ENCODE measurements around the gene PRR29. TPM values are rescaled to one million over a fixed set of nuclear protein-coding genes. Genes with fewer than 3 reads are reported as not detected.
A peak's percentile ranks its signal among the peaks of the same experiment; 100 is the strongest.

The PRR29 gene
- not detected for total RNA-seq (ENCODE audit: insufficient read depth, low replicate concordance)

- peak; percentile 87 for DNase-seq (ENCODE audit: low spot score)
Measured at GRCh38 chr17:63998050-63998720, at the start of gene PRR29. Gene PRR29, plus strand, starts transcription at chr17:63998351. Its CDS starts 14 bp downstream, at chr17:63998365.

- DNase-seq (ENCODE audit: low spot score) = no peak
Measured at GRCh38 chr17:63948521-63948920, 49.6 kb upstream of the PRR29 start.

- DNase-seq (ENCODE audit: low spot score) = no peak
Measured at GRCh38 chr17:63949576-63950250, 48.4 kb upstream of the PRR29 start.

- DNase-seq (ENCODE audit: low spot score) = no peak
Measured at GRCh38 chr17:63950940-63951907, 46.9 kb upstream of the PRR29 start.

GRCh38 chr17:63954402-63955063 lies 43.6 kb upstream of the PRR29 start:
- DNase-seq (ENCODE audit: low spot score) = no peak

GRCh38 chr17:63955232-63955631 lies 42.9 kb upstream of the PRR29 start:
- no peak for DNase-seq (ENCODE audit: low spot score)

- DNase-seq (ENCODE audit: low spot score) = no peak
Measured at GRCh38 chr17:63955791-63956190, 42.4 kb upstream of the PRR29 start.

DNA sequence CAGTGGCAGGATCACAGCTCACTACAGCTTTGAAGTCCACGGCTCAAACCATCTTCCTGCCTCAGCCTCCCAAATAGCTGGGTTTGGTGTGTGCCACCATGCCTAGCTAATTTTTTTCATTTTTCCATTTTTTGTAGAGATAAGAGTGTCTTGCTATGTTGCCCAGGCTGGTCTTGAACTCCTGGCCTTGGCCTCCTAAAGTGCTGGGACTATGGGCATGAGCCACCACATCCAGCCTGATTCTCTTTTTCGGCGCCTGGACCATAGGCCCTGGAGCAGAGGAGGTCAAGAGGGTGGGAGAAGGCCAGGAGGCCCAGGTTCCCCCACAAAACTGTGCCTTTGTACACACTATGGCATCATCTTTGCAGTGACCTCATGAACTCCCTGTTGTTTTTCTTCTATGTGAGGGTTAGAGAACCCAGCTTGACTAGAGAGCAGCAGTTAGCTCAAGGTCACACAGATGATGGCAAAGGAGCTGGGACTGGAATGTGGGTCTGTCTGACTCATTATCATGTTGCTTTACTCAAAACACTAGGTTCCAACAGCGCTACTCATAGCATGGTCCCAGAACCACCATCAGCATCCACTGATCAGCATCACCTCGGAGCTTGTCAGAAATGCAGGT lies 41.7 kb upstream of the PRR29 start:
- no peak for DNase-seq (ENCODE audit: low spot score)

GRCh38 chr17:63960006-63960405 lies 38.1 kb upstream of the PRR29 start:
- DNase-seq (ENCODE audit: low spot score) = no peak

DNA sequence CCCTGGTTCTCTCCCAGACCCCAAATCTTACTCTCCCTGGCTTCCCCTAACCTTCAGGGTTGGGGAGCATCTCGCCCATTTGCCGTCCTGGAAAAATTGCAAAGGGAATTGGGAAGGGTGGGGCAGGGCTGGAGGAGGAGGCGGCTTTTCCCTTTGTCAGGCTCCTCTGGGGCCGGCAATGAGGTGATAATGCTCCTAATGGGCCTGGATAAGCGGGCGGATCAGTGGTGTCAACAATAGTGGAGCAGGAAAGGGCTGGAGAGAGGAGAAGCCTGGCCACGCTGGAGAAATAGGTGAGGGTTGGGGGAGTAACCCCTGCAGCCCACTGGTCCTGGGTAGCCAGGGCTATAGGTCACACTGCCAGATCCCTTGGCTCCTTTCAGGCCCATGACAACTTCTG lies 37.7 kb upstream of the PRR29 start:
- no peak for DNase-seq (ENCODE audit: low spot score)

DNA sequence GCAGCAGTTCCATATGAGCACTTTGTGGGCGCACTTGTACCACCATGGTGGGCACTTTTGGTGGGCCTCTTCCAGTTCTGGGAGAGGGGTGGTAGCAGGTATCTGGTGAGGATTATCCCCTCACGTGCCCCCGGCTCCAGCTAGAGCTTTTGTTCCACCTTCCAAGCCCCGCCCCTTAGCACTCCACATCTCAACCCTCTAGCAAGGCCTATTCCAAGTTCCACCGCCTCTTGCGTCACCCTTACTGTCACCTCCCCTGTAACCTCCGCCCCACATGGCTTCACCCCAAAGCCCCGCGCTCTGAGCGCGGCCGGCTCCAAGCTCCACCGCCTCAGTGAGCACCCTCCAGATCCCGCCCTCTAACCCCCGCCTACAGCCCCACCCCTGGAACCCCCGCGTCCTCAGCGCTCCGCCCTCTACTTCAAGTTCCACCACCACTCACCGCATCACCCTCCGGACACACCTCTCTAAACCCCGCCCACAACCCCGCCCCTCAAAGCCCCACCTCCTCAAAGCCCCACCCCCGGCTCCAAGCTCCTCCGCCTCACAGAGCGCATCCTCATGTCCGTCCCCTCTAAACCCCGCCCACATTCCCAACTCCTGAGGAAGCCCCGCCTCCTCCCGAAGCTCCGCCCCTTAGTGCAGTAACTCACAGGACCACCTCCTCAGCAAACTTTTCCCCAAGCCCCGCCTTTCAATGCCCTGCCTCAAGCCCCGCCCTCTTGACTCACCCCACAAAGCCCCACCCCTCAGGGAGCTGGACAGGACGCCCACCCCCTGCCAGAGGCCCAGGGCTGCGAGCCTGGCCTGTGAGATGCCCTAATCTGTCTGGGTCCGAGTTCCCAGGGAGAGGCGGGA lies 36.6 kb upstream of the PRR29 start:
- peak; percentile 51 for DNase-seq (ENCODE audit: low spot score)

- no peak for DNase-seq (ENCODE audit: low spot score)
Measured at GRCh38 chr17:63962298-63962744, 35.8 kb upstream of the PRR29 start.

GRCh38 chr17:63963123-63963522 lies 35.0 kb upstream of the PRR29 start:
- no peak for DNase-seq (ENCODE audit: low spot score)

DNA sequence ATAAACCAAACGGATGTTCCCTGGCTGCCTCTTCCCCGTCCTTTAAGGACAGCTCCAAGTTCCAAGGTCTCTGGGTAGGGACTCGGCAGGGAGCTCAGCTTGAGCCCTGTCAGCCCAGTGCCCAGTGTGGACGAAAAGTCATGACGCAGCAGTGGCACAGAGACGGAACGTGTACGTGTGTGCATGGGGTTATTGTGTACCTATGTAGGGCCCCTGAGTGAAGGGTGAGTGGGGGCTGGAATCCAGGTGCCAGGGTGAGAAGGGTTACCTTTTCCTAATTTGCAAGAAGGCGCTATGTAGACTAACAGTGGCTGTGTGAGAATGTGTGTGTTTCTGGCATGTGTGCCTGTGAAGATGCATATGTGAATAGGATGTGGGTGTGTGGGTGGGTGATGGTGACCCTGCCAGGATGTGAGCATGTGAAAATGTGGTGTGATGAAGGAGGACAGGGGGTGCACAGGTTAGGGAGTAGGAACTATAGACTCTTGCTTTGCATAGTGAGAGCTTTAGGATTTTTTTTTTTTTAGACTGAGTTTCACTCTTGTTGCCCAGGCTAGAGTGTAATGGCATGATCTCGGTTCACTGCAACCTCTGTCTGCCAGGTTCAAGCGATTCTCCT lies 31.4 kb upstream of the PRR29 start:
- DNase-seq (ENCODE audit: low spot score) = no peak

DNA sequence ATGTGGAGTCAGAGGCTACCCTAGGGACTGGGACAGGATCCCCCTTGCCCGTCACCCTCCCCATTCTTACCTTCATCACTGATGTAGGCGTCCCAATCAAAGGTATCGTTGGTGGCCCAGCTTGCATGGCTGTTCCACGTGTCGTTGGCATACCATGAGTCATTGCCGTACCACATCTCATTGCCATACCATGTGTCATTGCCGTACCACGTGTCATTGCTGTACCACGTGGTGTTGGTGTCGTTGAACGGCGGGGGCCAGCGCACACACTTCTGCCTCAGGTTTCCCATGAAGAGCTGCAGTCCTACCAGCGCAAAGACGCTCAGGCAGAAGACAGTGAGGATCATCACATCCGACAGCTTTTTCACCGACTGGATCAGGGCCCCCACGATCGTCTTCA lies 30.2 kb upstream of the PRR29 start:
- DNase-seq (ENCODE audit: low spot score) = no peak

DNA sequence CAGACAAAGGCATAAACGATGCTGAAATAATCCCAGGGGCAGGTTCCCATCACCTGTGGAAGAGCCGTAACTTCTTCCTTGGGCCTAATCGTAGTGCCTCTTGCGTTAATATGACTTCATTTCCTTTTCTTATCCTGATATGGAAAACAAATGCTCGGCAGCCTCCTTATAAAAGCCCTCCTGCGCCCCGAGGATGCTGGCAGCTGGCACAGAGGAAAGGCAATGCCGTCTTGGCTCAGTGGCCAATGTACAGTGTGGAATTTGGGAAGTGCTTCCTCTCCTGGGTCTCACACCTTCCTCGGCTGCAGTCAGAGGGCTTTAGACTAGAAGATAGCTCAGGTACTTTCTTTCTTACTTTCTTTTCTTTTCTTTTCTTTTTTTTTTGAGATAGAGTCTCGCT lies 28.9 kb upstream of the PRR29 start:
- no peak for DNase-seq (ENCODE audit: low spot score)

DNA sequence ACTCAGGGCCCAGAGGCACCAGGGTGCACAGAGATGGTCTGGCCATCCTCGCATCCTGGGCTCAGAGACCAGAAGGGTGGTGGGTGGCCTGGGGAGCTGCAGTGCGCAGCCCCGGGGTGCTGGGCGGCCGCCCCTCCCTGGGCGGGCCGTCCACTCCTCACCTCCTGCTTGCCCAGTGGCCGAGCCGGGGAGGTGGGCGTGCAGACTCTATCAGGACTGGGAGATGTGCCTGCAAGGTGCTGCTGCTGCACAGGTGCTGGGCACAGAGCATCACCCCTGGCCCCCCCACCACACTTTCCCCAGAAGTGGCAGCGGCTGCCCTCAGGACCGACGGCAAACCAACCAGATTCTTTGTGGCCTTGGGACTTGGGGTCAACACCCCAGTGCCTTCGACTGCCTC lies 25.4 kb upstream of the PRR29 start, which contains the start of gene SCN4A:
SCN4A (minus strand) TSS at position 123 of the 400 bp plus-strand sequence; CDS start at position 46, 77 bp downstream.
- no peak for DNase-seq (ENCODE audit: low spot score)

DNA sequence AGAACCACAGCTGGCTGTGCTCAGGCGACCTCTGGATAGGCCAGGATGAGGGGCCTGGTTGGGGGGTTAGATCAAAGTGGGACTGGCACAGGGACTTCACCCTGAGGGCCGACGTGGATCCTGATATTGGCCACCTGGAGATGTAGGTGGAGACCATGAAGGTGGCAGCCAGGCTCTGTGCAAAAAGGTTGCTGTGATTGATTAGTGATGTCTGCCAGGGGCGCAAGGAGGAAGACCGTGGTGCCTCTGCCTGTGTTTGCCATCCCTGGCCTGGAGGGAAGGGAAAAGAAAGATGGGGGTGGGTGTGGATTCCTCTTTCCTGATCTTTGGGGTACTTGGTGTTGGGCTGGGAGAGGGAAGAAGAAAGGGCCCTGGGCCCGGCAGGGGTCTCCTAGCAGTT lies 24.9 kb upstream of the PRR29 start:
- no peak for DNase-seq (ENCODE audit: low spot score)

GRCh38 chr17:63973930-63974593 lies 24.1 kb upstream of the PRR29 start:
- DNase-seq (ENCODE audit: low spot score) = no peak

Measured in umbilical cord (tissue), 2 donors.